ENCODE data around the gene BCL2L12.
A peak's percentile ranks its signal among the peaks of the same experiment; 100 is the strongest.

The BCL2L12 gene

GRCh38 chr19:49687150-49687549 lies 21.4 kb downstream of the BCL2L12 start:
- no peak for FAIRE-seq

- peak; percentile 23 for FAIRE-seq
Observed at GRCh38 chr19:49687566-49688316, 22.0 kb downstream of the BCL2L12 start.

DNA sequence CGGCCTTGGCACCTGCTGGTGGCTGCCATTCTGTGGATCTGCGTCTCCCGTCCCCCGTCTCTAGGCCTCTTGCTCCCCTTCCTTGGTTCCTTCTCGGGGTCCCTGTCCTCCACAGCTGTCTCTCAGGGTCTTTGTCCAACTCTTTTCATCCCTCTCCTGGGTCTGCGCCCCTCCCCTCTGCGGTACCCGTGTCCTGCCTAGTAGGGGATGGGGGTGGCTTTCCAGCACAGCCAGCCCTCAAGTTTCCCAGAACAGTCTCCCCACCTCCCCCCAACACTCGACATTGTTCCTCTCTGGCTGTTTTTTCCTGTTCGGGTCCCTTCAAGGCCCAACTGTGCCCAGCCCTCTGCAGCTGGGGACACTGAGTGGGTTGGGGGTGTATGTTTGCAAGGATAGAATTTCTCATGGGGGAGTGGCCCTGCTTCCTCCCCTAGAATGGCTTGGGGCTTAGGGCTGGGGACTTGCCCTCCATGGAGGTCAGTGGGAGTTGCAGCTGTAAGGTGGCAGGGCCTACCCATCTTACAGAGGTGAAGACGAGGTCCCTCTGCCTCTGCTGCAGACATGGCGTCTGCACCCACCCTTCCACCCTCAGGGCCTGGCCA lies 22.9 kb downstream of the BCL2L12 start:
- FAIRE-seq: no peak

- no peak for FAIRE-seq
Observed at GRCh38 chr19:49689133-49690078, 23.7 kb downstream of the BCL2L12 start, which contains the start of gene ADM5. ADM5 (plus strand) TSS chr19:49689594; CDS start chr19:49689838, 244 bp downstream.

DNA sequence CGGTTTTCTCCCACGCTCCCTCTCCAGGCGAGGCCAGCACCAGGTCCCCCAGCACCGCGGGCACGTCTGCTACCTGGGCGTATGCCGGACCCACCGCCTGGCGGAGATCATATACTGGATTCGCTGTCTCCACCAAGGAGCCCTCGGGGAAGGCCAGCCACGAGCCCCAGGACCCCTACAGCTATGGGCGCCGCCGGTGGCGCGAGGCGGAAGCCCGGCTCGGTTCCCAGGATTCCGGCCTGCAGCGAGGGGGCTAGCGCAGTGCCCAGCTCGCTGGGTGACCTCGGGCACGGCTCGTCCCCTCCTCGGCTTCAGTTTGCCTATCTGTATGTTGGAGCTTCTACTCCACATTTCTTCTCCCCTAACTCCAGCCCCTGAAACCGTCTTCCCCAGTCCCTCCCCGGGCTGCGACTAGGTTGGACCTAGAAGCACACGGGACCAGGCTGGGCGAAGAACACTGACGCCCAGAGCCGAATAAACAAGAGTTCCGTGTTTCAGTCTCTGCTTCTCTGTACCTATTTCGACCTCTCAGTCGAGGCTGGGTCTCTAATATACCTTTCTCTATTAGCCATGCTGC lies 24.4 kb downstream of the BCL2L12 start:
- FAIRE-seq: no peak

DNA sequence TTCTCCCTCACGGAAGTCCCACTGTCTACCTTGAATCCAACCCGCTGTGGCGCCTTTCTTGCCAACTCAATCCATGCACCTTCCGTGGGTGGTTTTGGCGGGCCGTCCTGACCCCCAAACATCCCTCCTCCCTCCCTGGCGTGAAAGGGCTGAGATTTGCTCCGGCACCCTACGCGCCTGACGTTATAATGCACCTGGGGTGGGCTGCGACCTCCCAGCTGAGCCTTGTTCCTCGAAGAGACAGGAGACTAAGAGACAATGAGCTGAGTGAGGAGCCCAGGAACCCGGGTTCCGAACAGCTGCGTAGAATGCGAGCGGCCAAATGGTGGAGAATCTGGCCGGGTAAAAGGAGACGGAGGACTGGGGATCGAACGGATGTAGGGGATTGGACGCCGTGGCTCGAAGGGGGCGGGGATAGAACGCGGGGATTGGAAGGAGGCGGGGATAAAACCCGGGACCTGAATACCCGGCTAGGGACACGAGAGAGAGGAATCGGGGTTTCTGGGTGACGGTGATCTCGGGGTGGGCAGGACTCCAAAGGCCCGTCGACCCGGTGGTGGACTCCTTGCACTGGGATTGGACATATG lies 25.0 kb downstream of the BCL2L12 start, which contains the start of gene CPT1C:
Gene CPT1C (plus strand): TSS at position 461 of the 587 bp plus-strand sequence. CDS start 1,137 bp downstream, outside the sequence.
- FAIRE-seq: peak; percentile 98

DNA sequence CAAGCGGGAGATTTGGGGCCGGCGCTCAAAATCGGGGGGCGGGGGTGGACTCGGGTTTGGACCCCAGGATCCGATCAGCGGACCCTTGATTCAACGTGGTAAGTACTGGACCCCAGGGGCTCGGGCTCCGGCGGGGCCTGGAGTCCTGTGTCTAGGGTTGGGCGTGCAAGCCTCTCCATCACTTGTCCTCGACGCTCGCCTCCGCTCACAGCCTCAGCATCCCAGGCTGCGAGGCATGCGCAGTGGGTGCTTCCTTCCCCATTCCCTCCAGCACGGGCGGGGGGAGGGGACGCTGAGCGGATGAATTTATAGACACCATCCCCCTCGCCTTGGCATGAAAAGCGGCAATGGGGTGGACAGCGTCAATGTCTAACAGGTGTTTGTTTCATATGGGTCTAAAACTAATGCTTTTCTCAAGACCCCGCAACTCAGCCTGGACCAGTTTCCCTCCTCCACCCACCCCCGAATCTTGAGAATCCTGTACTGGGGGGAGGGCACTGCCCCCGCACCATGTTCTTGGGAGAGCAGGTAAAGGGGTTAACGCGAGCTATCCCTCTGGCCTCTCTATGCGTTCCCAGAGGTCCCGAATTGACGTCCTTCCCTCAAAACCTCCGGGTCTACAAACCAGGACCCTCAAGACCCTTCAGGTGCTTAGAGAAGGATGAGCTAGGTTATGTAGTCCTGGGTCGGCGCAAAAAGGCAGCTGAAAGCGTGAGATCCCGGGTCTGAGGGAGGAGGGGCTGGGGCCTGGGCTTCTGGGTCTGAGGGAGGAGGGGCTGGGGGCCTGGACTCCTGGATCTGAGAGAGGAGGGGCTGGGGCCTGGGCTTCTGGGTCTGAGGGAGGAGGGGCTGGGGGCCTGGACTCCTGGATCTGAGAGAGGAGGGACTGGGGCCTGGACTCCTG lies 25.8 kb downstream of the BCL2L12 start:
- no peak for FAIRE-seq

DNA sequence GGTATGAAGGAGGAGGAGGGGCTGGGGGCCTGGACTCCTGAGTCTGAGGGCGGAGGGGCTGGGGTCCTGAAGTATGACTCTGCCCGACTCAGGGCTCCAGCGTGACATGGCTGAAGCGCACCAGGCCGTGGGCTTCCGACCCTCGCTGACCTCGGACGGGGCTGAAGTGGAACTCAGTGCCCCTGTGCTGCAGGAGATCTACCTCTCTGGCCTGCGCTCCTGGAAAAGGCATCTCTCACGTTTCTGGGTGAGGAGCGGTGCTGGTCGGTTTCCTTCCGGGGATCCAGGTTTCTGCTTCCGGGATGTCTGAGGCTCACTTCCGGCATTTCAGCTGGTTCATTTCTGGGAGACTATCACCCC lies 26.4 kb downstream of the BCL2L12 start:
- FAIRE-seq: no peak

- no peak for FAIRE-seq
Observed at GRCh38 chr19:49696115-49696514, 30.4 kb downstream of the BCL2L12 start.

GRCh38 chr19:49696865-49697264 lies 31.1 kb downstream of the BCL2L12 start:
- no peak for FAIRE-seq

DNA sequence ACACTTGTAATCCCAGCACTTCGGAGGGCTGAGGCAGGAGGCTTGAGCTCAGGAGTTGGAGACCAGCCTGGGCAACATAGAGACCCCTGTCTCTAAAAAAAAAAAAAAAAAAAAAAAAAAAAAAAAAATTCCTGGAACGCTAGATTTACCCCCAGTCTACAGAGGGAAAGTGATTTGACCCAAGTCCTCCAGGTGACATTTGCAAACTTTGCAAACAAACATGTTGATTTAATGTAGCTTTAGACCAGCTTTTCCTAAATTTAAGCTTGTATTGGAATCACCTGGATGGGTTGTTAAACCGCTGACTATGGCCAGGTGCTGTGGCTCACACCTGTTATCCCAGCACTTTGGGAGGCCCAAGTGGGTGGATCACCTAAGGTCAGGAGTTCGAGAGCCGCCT lies 33.6 kb downstream of the BCL2L12 start:
- no peak for FAIRE-seq

DNA sequence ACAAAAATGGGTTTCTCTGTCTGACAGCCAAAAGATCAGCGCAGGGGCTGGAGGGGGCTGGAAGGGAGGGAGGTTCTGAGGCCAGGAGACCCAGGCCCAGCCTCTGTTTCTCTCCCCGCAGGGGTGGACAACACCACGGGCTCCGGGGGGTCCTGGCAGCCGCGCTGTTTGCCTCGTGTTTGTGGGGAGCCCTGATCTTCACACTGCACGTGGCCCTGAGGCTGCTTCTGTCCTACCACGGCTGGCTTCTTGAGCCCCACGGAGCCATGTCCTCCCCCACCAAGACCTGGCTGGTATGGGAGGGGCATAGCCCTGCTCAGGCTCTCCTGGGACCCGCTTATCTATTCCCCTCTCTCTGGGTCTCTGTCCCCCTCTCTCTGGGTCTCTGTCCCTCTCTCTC lies 34.8 kb downstream of the BCL2L12 start:
- no peak for FAIRE-seq

- FAIRE-seq: no peak
Observed at GRCh38 chr19:49701271-49701786, 35.6 kb downstream of the BCL2L12 start.

DNA sequence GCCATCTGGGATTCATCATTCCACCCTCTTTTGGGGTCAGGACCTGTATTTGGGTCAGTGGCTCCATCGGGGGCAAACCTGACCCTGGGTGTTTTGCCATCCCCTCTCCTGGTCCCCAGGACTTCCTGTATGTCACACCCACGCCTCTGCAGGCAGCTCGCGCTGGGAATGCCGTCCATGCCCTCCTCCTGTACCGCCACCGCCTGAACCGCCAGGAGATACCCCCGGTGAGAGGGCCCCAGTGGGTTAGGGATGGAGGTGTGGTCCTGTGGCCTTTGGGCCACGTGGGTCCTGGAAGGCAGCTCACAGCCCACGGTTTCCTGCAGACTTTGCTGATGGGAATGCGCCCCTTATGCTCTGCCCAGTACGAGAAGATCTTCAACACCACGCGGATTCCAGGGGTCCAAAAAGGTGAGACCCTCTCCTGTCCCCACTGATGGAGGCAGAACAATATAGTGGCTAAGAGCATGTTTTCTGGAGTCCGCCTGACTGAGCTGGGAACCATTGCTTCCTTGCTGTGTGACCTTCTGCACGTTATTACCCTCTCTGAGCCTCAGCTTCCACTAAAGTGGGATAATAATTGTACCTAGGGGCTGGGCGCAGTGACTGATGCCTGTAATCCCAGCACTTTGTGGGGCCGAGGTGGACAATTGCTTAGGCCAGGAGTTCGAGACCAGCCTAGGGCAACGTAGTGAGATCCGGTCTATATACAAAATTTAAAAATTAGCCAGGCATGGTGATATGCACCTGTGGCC lies 39.3 kb downstream of the BCL2L12 start:
- no peak for FAIRE-seq

- FAIRE-seq: no peak
Observed at GRCh38 chr19:49705919-49706318, 40.2 kb downstream of the BCL2L12 start.

DNA sequence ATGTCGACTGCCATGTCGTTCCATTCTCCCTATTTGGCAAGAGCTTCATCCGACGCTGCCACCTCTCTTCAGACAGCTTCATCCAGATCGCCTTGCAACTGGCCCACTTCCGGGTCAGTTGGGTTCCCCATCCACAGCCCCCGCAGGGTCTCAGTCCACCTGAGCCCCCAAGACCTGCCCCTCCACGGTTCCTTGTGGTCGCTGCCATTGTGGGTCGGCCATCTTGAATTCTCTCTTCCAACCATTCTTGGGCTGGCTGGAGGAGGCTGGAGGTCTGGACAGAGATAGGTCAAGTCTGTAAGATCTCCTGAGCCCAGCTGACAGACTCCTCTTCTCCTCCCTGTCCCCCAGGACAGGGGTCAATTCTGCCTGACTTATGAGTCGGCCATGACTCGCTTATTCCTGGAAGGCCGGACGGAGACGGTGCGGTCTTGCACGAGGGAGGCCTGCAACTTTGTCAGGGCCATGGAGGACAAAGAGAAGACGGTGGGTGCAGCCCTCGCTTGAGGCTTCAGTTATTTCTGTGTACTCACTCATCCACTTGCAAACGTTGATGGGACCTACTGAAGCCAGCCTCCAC lies 44.7 kb downstream of the BCL2L12 start:
- FAIRE-seq: no peak

DNA sequence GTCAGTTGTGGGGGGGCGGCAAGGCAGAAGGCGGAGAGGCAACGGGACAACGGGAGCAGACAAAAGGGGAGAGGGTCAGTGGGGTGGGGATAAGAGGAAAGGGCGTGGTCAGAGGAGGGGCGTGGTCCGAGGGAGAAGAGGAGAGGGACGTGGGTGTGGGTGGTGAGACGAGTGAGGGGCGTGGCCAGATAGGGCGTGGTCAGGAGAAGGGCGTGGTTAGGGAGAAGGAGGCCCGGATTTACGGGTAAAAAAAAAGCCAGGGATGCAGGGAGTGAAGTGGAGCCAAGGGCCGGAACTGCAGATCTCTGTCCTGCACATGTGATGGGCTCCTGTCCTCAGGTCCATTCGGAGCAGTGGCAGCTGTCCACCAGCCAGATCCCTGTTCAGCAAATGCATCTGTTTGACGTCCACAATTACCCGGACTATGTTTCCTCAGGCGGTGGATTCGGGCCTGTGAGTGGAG lies 46.7 kb downstream of the BCL2L12 start:
- no peak for FAIRE-seq

GRCh38 chr19:49713236-49713845 lies 47.6 kb downstream of the BCL2L12 start:
- no peak for FAIRE-seq

- no peak for FAIRE-seq
Observed at GRCh38 chr19:49716154-49716553, 50.4 kb downstream of the BCL2L12 start.

Data from G401.6 (cell line).